ENCODE results near the gene APEH. TPM values are rescaled to one million over a fixed set of nuclear protein-coding genes. Genes with fewer than 3 reads are reported as not detected.
A peak's percentile ranks its signal among the peaks of the same experiment; 100 is the strongest.

Gene APEH
- total RNA-seq, 1 experiment from 2014 or later, result 273 TPM

GRCh38 chr3:49723296-49723627 is 49.1 kb downstream of the APEH start:
- TF ChIP-seq USF1 (CRISPR knock-in tag; IDR thresholded peaks at IDR 0.05) (peak; percentile 87), ZNF232 (CRISPR knock-in tag; IDR thresholded peaks at IDR 0.05) (no peak), SMAD3 (CRISPR knock-in tag; IDR thresholded peaks at IDR 0.05; ENCODE audit: borderline replicate concordance) (no peak), USF2 (CRISPR knock-in tag; IDR thresholded peaks at IDR 0.05) (peak; percentile 88), AFF4 (CRISPR knock-in tag; IDR thresholded peaks at IDR 0.05; ENCODE audit: borderline replicate concordance) (0 out of 2 replicates have a peak, but pooled peaks have one; percentile 56), MLX (CRISPR knock-in tag; IDR thresholded peaks at IDR 0.05) (no peak), ARID4B (CRISPR knock-in tag; IDR thresholded peaks at IDR 0.05; ENCODE audit: borderline replicate concordance) (no peak), ATF6 (CRISPR knock-in tag; IDR thresholded peaks at IDR 0.05) (no peak)
- ATAC-seq (no peak), DNase-seq (ENCODE audit: low spot score) (peak; percentile 45)
- peak overlapping the region; percentile 82 for H3K27ac Mint-ChIP-seq
- peak overlapping the region; percentile 91 for H3K4me3 Mint-ChIP-seq
- no peaks in the 10 kb centered on the region for H3K9me3 Mint-ChIP-seq
- H3K27me3 Mint-ChIP-seq (ENCODE audit: low read depth), result no peaks in the 10 kb centered on the region
- H3K4me1 Mint-ChIP-seq, result peaks cover 16% of the 10 kb centered on the region
- POLR2A ChIA-PET, result interaction anchor here (0.6 kb wide), 1 partner anchor 21 kb away, joined by 3 read pairs; no protein-coding TSS in a partner anchor
- peaks cover 21% of the 10 kb centered on the region for H3K36me3 Mint-ChIP-seq
- CTCF ChIA-PET, result interaction anchor here (0.8 to 2.3 kb wide), 6 partner anchors 20 to 184 kb away, joined by 3 to 10 read pairs (median 5); partner anchors contain the start of gene INKA1

- Mint-ChIP-seq H3K36me3 (peaks cover 21% of the 10 kb centered on the region), H3K4me1 (peaks cover 11% of the 10 kb centered on the region), H3K4me3 (peak within 1 kb of the TSS; percentile 91), H3K27me3 (ENCODE audit: low read depth) (no peaks in the 10 kb centered on the region), H3K27ac (peak within 1 kb of the TSS; percentile 98), H3K9me3 (no peaks in the 10 kb centered on the region)
- ChIA-PET CTCF (interaction anchor here (0.6 to 2.3 kb wide), 10 partner anchors 10 to 185 kb away, joined by 3 to 10 read pairs (median 4); partner anchors contain the start of gene INKA1), POLR2A (interaction anchor here (0.5 to 1.1 kb wide), 3 partner anchors 18 to 250 kb away, joined by 3 to 5 read pairs (median 3); no protein-coding TSS in a partner anchor)
- DNase-seq (ENCODE audit: low spot score), result peak; percentile 97
- peak; percentile 79 for ATAC-seq
- no peak; the same call in 1 of the 2 replicates for TF ChIP-seq ZNF671 (CRISPR knock-in tag; IDR thresholded peaks at IDR 0.05)
- 0 out of 2 replicates have a peak, but pooled peaks have one; percentile 50 for TF ChIP-seq TP53 (CRISPR knock-in tag; IDR thresholded peaks at IDR 0.05)
- TF ChIP-seq TCF7 (CRISPR knock-in tag; IDR thresholded peaks at IDR 0.05; ENCODE audit: low read depth), result no peak
- peak; percentile 57; the same call in 1 of the 2 replicates for TF ChIP-seq ZNF138 (CRISPR knock-in tag; conservative IDR thresholded peaks at IDR 0.05)
- no peak for TF ChIP-seq E2F1 (CRISPR knock-in tag; IDR thresholded peaks at IDR 0.05)
- no peak for TF ChIP-seq ZNF512 (CRISPR knock-in tag; IDR thresholded peaks at IDR 0.05; ENCODE audit: borderline replicate concordance)
These were observed 49.7 kb downstream of the APEH start, which contains the start of gene GMPPB for GRCh38 chr3:49723628-49724551. Gene GMPPB (minus strand): TSS chr3:49723951. CDS start chr3:49723726, 225 bp downstream.
